Renal cortical epithelial cell (primary cell): ENCODE measurements around the gene DLG2. TPM values are rescaled to one million over a fixed set of nuclear protein-coding genes. Genes with fewer than 3 reads are reported as not detected.
"Not testable (repeated sequence)": the region's sequence is repeated elsewhere in the genome, so short reads cannot be mapped to it uniquely, and the experiment has no call there.

Source experiments
- DNase-seq: peaks from one replicate; pipeline ENCODE4 v3.0.0-alpha.2; 2011; ENCODE audit warnings: low read depth
- total RNA-seq: library from RNA; depleted of rRNA; stranded (reverse); fragments of >200 nt; gene quantifications from 2 replicates; pipeline ENCODE4 v1.2.3, GENCODE V29; 2014

DLG2 gene
- total RNA-seq, 1 donor from 2014 or later = 0.85 TPM

DNA sequence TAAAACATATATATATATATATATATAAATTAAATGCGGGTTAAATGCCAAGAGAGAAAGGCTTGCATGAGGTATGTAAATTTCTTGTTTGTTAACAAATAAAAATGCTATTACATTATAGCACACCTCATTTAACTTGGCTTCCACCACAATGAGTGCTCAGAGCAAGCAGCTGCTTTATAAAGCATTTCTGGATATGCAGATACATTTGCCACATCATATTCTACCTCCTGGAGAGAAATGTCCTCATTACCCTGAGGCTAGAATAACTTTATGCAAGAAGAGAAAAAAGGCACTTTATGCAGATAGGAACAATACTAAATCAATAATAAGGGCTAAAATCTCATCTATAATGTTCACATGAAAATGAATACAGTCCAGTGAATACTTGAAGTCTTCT is 2159.3 kb downstream of the DLG2 start:
- DNase-seq = no peak

DNA sequence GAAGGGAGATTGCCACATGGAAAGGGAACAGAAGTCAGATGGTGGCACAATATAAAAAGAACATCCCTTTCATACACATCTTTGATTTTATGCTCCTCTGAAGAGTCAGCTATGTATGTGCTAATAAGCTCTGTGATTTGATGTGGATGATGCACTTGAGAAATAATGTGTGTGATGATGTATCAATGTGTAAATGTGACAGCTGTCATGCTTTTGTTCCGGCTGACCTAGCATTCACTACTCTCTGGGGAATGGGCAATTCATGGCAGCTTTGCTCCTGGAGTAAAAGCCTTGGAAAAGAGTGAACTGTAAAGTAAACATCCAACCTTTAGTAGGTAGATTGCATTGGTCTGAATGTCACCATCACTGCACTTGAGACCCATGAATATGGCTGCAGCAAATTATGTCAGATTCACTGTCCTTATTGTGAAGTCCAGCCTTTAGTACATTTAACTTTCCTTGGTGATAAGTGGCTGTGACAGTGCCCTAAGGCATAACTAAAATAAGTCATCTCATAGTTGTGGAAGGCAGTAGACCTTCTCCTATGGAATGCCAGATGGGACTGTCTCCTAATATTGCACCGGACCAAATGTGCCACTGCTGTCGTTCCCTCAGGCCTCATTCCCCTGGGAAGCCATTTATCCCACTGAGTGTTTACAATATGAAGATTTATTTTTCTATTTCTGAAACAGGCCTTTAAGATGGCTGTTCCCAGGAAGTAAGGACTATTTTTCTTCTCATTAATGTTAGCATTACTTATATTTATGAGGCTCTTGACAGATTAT is 2162.8 kb downstream of the DLG2 start:
- DNase-seq = no peak

DNA sequence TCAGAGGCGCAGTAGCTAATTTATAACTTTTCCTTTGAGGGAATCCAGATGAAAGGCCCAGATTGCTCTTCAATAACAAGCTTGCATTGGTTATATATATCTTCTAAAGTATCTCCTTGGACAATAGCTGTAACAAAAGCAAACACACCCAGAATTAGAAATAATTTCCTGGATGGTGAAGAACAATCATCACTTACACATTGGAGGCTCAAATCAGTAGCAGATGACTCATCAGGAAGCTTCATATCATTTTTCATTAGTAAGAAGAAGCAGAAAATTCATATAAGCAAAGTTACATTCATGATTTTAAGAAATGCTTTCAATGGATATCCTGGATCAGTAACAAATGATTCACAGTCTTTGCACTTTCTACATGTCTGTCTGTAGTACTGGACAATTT is 2167.3 kb downstream of the DLG2 start:
- no peak for DNase-seq

DNA sequence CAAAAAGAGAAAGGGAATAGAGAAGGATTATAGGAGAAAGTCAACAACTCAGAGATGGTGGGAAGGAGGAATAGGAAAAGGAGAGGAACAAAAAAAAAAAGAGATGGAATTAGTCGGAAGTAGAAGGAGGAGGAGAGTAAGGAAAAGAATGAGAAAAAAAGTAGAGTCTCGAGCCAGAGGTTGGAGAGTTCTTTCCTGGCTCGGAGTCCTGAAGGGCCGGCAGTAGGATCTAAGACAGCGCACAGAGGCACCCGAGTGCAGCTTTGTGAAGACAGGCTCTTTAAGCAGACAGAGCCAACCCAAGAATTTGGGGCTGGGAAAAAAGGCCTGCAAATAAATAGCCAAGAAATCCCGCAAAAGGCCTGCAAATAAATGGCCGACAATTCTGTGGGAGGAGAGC is 2170.6 kb downstream of the DLG2 start:
- DNase-seq = no peak

DNA sequence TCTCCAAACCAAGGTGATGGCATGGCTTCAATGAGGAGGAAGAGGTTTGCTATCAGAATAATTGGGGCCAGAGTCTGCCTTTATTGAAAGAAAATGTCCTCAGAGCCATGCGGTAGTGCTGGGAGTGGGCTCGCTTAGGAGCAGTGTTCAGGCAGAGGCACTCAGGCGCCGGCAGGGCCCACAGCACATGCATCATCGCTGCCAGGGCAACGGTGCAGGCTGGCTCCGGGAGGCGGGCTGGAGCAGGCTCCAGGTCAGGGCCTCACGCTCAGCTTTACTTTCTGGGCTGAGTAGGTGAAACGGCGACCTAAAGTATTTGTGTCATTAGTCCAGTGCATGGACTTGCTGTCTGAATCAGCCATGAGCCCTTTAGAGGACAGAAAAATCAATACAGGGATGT is 2171.1 kb downstream of the DLG2 start:
- no peak for DNase-seq

DNA sequence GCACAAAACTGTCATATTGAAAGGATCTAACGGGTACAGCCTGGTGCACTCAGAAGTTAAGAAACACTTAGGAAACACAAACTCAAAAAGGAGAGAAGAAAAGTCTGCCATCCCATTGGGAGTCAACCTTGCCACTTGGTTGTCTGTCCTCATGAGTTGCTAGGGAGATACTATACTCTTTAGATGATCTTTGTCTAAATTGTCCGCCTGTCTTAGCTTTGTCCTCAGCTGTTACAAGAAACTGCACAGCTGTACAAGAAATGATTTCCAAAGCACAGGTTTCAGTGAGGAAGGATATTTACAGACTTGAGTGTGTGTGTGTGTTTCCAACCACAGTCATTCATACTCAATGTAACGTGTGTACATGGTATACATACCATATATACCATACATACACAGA is 2171.8 kb downstream of the DLG2 start:
- no peak for DNase-seq

DNA sequence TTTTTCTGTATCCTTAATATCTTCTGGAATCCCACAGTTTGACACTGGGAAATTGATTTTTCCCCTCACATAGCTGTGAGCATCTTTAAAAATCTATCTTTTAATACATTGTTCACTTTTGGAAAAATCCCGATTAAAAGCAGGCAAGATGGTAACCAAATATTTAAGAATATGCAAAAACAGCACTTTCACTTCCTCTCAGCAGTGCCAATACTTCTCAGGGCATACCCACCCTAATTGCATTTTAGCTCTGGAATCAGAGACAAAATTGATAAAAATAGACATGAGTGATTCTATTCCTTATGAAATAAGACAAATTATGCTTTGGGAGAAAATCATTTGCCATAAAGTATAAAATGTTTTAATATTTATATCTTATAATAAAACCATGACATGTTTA is 2172.5 kb downstream of the DLG2 start:
- DNase-seq = no peak

DNA sequence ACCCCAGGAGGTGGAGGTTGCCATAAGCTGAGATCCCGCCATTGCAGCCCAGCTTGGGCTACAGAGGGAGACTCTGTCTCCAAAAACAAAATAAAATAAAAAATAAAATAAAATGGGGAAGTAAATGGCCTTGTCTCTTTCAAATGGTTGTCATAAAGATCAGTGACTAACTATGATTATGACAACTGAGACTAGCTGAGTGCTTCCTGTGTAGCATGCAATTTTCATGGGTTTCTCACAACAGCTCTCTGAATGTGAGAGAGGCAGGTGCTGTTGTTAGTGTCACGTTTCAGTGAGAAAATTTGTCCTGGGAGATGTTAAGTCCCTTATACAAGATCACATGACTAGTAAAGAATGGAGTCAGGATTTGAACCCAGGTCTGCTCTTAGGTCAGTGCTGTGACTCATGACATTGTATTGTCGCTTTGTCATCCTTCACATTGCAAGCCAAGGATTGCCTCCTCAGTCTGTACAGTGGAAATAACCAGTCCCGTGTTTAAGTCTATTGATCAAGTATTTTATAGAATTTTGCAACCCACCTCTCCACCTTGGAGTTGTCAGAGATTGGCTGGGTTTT is 2177.7 kb downstream of the DLG2 start:
- DNase-seq = no peak

DNA sequence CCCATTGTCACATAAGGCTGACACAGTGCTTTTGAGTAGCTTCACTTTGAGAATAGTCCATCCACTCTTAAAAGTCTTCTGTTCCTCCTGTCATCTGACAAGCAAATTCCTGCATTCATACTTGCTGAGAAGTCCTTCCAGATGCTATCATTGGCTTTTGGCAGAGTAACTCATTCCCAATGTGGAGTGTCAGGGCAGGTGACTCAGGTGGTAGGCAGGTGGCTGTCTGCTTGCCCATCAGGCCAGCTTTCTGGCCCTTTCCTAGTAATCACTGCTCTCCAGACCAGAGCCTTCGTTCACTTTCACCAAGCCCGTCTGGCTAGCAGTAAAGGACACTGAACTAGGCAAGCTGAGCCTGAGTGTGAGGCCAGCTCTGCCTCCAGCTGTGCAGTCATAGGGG is 2178.5 kb downstream of the DLG2 start:
- no peak for DNase-seq

DNA sequence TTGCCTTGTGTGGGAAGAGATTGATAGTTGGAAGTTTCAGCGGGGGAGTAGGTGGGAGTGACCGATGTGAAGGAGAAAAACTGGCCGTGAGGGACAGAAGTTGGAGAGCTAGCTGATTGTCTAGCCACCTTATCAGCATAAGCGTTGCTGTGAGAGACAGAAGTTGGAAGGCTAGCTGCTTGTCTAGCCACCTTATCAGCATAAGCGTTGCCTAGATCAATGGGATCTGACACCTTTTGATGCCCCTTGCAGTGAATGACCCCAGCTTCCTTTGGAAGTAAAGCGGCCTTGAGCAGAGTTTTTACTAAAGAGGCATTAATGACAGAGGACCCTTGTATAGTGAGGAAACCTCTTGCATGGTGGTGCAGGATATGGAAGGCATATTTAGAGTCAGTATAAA is 2183.3 kb downstream of the DLG2 start:
- DNase-seq = not testable (repeated sequence)

DNA sequence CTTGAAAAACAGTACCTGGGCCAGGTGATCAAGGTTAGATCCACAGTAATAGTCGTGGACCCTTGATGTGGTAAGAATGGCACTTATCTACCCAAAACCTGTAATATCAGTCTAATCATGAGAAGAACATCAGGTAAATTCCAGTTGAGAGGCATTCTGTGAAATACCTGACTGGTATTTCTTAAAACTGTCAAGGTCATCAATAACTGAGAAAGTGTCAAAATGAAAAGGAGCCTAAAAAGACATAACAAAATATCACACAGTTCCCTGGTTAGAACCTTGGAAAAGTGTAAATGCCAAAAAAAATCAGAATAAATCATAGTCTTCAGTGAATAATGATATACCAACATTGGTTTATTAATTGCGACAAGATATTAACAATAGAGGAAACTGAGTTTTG is 2185.5 kb downstream of the DLG2 start:
- no peak for DNase-seq

DNA sequence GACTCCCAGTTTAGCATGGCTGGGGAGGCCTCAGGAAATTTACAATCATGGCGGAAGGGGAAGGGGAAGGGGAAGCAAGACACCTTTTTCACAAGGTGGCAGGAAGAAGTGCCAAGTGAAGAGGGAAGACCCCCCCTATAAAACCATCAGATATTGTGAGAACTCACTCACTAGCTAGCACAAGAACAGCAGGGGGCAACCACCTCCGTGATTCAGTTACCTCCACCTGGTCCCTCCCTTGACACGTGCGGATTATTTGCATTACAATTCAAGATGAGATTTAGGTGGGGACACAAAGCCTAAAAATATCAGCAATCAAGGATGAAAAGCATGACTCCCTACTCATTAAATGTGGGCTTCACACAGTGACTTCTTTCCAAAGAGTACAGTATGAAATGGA is 2186.0 kb downstream of the DLG2 start:
- DNase-seq = no peak

DNA sequence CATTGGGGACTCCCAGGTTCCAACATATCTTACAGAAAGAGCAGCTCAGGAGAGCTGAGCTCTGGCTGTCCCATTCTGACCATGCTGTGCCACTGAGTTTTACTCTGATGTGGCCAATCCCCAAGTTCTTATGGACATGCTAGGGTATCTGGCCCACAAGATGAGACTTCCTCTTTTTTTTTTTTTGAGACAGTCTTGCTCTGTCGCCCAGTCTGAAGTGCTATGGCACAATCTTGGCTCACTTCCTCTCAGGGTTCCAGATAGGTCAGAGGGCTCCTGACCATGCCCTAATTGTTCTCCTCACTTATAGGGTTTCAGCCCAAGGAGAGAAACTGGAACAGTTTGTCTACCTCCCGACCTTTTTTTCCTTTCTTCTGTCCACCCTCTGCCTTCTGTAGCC is 2188.7 kb downstream of the DLG2 start:
- DNase-seq = no peak

DNA sequence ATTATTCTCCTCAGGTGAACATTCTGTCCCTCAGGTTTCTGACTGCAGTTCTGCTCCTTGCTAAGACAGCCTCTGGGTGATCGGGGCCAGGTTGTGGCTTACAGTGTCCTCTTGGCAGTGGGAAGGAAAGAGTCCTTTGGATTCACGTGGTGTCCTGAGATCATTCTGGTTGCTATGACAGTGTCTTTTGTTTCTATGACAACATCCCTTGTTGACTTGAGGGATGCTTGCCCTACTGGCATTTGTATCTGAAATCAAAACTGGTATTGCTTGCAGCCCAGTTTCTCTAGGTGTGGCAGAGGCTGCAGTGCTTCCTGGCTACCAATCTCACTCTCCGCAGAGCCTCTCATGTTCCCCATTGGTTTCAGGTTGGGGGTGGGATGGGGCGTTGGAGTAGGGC is 2189.2 kb downstream of the DLG2 start:
- DNase-seq = no peak

DNA sequence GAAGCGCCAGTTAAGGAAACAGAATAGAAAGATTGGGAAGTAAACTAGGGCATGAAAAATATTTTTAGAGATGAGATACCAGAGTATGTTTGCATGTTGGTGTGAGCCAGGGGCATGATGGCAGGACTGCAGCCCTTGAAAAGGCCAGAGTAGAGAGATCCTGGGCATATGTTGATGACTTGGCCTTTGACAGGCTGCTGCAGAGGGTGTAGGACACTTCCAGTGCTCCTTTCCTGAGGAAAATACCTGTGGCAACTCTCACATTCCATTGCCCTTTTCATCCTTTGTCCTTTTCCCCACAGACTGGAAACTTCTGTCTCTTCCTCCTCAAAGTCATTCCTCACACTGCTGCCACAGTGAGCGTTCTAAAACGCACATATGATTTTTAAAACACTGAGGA is 2190.3 kb downstream of the DLG2 start:
- no peak for DNase-seq

DNA sequence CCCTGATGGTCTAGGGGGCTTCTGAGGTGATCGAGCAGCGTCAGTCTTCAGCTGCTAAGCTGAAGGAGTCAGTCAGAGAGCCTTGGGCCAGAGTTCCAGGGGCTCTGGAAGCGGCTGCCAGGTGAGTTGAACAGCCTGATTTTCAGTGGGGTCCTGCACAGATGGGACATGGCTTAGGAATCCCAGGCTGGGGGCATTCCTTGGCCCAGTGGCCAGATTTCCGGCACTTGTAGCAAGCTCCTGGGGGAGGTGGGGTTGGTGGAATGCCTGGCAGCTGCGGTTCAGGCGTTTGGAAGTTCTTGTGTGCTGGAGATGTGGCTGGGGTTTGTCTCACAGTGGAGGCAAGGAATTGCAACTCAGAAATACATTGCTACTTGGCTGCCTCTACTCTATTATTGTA is 2192.3 kb downstream of the DLG2 start:
- DNase-seq = not testable (repeated sequence)

DNA sequence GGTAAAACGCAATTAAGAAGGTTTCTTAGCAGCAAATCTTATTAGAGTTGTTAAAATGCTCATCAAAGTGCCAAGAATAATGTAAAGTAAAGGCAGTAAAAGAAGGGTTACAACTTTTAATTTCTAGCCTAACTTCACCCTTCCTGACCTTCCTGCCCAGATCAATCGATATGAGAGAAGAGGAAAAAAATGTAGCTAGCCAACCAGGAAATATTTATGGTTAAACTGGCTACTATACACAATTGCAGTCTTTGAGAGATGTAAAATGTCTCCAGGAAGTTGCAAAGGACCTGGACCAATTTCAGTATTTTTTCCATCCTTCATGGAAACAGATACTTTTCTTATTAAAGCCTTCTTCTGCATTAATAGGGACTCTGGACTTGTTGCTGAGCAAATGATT is 2199.2 kb downstream of the DLG2 start:
- no peak for DNase-seq

DNA sequence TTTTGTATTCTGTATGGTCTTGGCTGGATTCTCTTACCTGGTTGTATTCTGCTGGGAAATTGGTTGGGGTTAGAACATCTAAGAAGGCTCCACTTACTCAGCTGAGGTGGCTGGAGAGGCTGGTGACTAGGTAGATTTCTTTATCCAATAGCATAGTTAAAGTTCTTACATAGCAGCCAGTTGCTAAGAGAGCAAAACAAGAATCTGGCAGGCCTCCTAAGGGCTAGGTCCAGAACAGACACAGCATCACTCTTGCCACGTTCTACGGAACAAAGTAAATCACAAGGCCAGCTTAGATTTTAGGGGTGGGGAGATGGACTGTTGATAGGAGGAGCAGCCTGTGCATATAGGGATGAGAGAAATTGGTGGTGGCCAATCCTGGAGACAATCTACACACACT is 2199.6 kb downstream of the DLG2 start:
- no peak for DNase-seq

DNA sequence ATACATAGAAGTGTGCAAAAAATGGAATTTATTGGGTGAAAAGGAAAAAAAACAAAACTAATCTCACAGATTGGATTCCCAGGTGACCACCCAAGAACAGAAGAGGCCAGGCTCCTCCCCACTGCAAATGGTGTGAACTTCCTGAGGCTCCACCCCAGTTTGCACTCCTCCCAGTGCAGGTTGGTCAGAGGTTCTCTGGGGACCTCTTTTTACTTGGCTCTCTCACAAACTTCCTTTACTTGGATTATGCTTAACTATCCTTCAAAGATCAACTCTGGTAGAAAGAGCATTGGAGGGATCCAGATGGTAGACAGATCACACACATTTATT is 2202.0 kb downstream of the DLG2 start:
- DNase-seq = no peak

DNA sequence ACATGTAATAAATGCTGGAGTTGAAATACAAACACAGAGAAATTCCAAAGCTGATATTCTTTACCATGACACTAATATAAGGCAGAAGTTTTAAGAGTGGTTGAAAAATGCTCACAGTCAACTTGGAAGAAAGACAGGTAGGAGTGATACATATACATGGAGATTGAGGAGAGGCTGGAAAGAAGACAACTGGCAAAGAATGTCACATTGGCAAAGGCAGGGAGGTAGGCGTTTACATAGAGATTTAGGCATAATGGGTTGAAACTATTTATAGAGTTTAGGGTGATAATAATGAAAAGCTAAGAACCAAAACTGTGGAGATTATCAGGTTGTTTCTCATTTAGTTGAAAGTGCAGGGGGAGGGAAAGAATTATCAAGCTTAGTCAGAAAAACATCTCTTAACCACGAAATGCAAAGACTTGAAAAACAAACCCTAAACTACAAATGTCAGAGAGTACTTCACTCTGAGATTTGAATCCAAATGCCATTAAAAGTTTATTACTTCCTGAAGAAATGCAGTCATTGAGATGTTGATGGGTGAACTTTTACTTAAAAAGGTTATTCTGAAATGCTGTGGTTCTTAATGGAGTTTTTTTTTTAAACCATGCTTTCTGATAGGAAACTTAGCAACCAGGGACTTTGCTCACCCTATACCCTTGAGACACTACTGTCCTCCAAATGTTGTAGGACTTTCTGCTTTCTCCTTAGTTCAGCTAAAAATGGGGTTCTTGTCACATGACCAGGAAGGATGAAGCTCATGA is 2202.6 kb downstream of the DLG2 start:
- no peak for DNase-seq

DNA sequence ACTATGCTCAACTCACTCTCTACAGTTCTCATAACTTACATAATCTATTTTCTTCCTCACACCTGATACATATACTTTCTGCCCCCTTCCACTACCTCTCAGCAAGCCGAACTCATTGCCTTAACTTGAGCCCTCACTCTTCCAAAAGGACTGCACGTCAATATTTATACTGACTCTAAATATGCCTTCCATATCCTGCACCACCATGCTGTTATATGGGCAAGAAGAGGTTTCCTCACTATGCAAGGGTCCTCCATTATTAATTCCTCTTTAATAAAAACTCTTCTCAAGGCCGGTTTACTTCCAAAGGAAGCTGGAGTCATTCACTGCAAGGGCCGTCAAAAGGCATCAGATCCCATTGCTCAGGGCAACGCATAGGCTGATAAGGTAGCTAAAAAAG is 2204.5 kb downstream of the DLG2 start:
- not testable (repeated sequence) for DNase-seq

DNA sequence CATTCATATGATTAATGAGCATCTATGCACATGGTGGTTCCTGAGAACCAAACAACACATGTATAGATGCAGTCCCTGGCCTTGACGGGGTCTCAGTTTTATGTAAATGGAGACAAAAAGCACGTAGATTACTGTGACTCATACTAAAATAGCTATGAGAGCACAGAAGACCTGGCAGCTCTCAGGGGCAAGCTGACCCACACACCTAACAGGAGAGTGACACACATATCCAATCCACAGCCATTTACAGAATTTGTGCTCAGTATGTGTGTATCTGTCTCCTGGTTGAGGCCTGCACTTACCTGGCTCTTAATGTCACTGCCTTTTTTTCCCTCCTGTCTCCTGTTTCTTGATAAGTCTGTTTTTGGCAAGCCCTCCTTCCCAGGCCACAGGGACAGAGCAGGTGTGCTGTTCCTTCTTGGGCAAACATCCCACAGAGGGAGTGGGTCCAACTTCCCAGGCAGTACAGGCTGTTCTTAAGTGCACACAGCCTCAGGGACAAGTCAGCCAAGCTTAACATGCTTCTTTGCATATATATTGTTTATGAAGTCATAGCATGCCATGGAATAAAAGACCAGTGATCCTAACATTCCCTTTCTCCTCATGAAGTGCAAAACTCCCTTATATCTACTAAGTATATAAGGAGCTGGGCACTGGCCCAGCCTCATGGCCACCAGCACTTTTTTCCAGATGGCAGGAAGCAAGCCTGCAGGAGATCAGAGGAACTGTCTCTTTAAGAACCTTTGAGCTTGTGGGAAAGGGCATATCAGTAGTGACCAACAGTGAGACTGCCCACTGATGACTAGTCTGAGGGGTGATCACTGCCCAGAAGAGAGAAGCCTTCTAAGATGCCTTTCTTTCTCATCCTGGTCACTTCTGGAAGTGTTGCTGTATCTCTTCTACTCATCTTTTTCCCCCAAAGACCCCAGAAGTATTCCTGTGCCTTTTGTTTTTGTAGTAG is 2216.3 kb downstream of the DLG2 start:
- DNase-seq = no peak
